HepG2 (cell line): ENCODE results near the gene ABCA2. TPM values are rescaled to one million over a fixed set of nuclear protein-coding genes. Genes with fewer than 3 reads are reported as not detected.
A peak's percentile ranks its signal among the peaks of the same experiment; 100 is the strongest.

Experiments used
- BCL6 ChIP-seq: IDR thresholded peaks from 2 replicates; pipeline ENCODE4 v1.6.1; 2016; ENCODE audit warnings: missing genetic modification reagents, missing compliant biosample characterization
- FLYWCH1 ChIP-seq: sonication (generic); formaldehyde crosslinking; IDR thresholded peaks from 2 replicates; pipeline ENCODE4 v1.8.1; 2023; ENCODE audit warnings: mild to moderate bottlenecking, missing genetic modification reagents
- HMG20B ChIP-seq: conservative IDR thresholded peaks from 2 replicates; pipeline ENCODE4 v1.6.1; 2016; ENCODE audit warnings: missing genetic modification reagents, missing compliant biosample characterization
- HNRNPLL ChIP-seq: fragments of 200-400 bp; formaldehyde crosslinking; IDR thresholded peaks from 2 replicates; pipeline ENCODE4 v1.6.1; 2017; ENCODE audit warnings: mild to moderate bottlenecking, low read depth, low read length; ENCODE audit not compliant: poor library complexity, severe bottlenecking
- HOXA3 ChIP-seq: sonication (generic); formaldehyde crosslinking; IDR thresholded peaks from 2 replicates; pipeline ENCODE4 v1.5.0; 2020; ENCODE audit warnings: missing genetic modification reagents
- HOXA9 ChIP-seq: sonication (generic); formaldehyde crosslinking; IDR thresholded peaks from 2 replicates; pipeline ENCODE4 v1.8.1; 2022; ENCODE audit warnings: missing genetic modification reagents, mild to moderate bottlenecking, moderate library complexity, borderline replicate concordance
- MEIS2 ChIP-seq: sonication (generic); formaldehyde crosslinking; IDR thresholded peaks from 2 replicates; pipeline ENCODE4 v1.9.0; 2021; ENCODE audit warnings: mild to moderate bottlenecking, missing genetic modification reagents
- PAX8 ChIP-seq: sonication (generic); formaldehyde crosslinking; IDR thresholded peaks from 2 replicates; pipeline ENCODE4 v1.8.0; 2022; ENCODE audit warnings: mild to moderate bottlenecking, missing genetic modification reagents, borderline replicate concordance
- PLRG1 ChIP-seq: fragments of 450-650 bp; conservative IDR thresholded peaks from 2 replicates; pipeline ENCODE4 v1.6.1; 2016
- RCOR2 ChIP-seq: IDR thresholded peaks from 2 replicates; pipeline ENCODE4 v1.6.1; 2016; ENCODE audit warnings: missing biosample characterization, missing genetic modification reagents
- SOX6 ChIP-seq, 2 experiments: fragments of 450-650 bp in 1 of 2; sonication (generic) in 1 of 2; formaldehyde crosslinking in 1 of 2; IDR thresholded peaks; 2 replicates each; pipeline versions ENCODE4 v1.4.0 to v1.6.1; 2017 to 2020; ENCODE audit warnings: antibody characterized with exemption in 1 of 2, mild to moderate bottlenecking in 1 of 2, missing genetic modification reagents in 1 of 2
- SRF ChIP-seq: IDR thresholded peaks from 2 replicates; pipeline ENCODE4 v1.6.1; 2011; ENCODE audit warnings: mild to moderate bottlenecking, low read depth, low read length, moderate library complexity
- TCF12 ChIP-seq, 2 experiments: fragments of 450-650 bp in 1 of 2; sonication (generic) in 1 of 2; formaldehyde crosslinking in 1 of 2; IDR thresholded peaks; 2 replicates each; pipeline versions ENCODE4 v1.6.1 to v1.8.0; 2017 to 2022; ENCODE audit warnings: antibody characterized with exemption in 1 of 2, mild to moderate bottlenecking in 1 of 2, missing genetic modification reagents in 1 of 2, moderate library complexity in 1 of 2
- ZFP36 ChIP-seq: fragments of 150-350 bp; IDR thresholded peaks from 2 replicates; pipeline ENCODE4 v1.6.1; 2018; ENCODE audit warnings: borderline replicate concordance, low read length, low read depth; ENCODE audit not compliant: partially characterized antibody
- ZNF225 ChIP-seq: sonication (generic); formaldehyde crosslinking; IDR thresholded peaks from 2 replicates; pipeline ENCODE4 v1.4.0; 2020; ENCODE audit warnings: mild to moderate bottlenecking, missing genetic modification reagents
- ZNF367 ChIP-seq: sonication (generic); formaldehyde crosslinking; IDR thresholded peaks from 2 replicates; pipeline ENCODE4 v1.4.0; 2020; ENCODE audit warnings: missing genetic modification reagents, borderline replicate concordance
- ZNF451 ChIP-seq: sonication (generic); formaldehyde crosslinking; IDR thresholded peaks from 2 replicates; pipeline ENCODE4 v1.5.0; 2020; ENCODE audit warnings: mild to moderate bottlenecking, missing genetic modification reagents
- ZNF703 ChIP-seq: sonication (generic); formaldehyde crosslinking; IDR thresholded peaks from 2 replicates; pipeline ENCODE4 v1.5.1; 2020; ENCODE audit warnings: missing genetic modification reagents, mild to moderate bottlenecking, moderate library complexity, borderline replicate concordance
- ZNF766 ChIP-seq: sonication (generic); formaldehyde crosslinking; IDR thresholded peaks from 2 replicates; pipeline ENCODE4 v1.5.0; 2020; ENCODE audit warnings: missing genetic modification reagents, borderline replicate concordance
- ZNF768 ChIP-seq: sonication (generic); formaldehyde crosslinking; IDR thresholded peaks from 2 replicates; pipeline ENCODE4 v1.4.0; 2020; ENCODE audit warnings: missing genetic modification reagents
- polyA plus RNA-seq, 8 experiments: library from polyadenylated mRNA; depleted of rRNA in 3 of 8; stranded (reverse) in 7 of 8; unstranded in 1 of 8; fragments of >200 nt; fragmentation: Illumina TruSeq in 4 of 8; extraction: Trizol in 4 of 8; gene quantifications; 2 replicates each; pipeline versions ENCODE4 v1.2.1 to v1.2.3, GENCODE V29; 2011 to 2016; ENCODE audit warnings: low read depth in 4 of 8, missing spikeins in 1 of 8, mixed read lengths in 1 of 8; ENCODE audit not compliant: insufficient read depth in 1 of 8
- total RNA-seq, 5 experiments: library from RNA; depleted of rRNA; stranded (reverse); fragments of >200 nt; fragmentation: Illumina TruSeq; extraction: Trizol; gene quantifications; 2 replicates each; pipeline ENCODE4 v1.2.3, GENCODE V29; 2016; ENCODE audit warnings: low read depth in 1 of 5
- TF ChIP-seq, protein P1 (sequence below): sonication (generic); formaldehyde crosslinking; conservative IDR thresholded peaks from 2 replicates; pipeline ENCODE4 v1.5.0; 2020; ENCODE audit warnings: missing genetic modification reagents
- TF ChIP-seq, protein P2 (sequence below): sonication (generic); formaldehyde crosslinking; IDR thresholded peaks from 2 replicates; pipeline ENCODE4 v1.4.0; 2020; ENCODE audit warnings: missing genetic modification reagents, borderline replicate concordance
- TF ChIP-seq, protein P3 (sequence below): sonication (generic); formaldehyde crosslinking; IDR thresholded peaks from 2 replicates; pipeline ENCODE4 v1.4.0; 2020; ENCODE audit warnings: mild to moderate bottlenecking, missing genetic modification reagents

The ABCA2 gene
- total and polyA plus RNA-seq, 2 of the 13 experiments (the other 11 are each of a cell fraction or from before 2014, with no cell fraction given), result 2.9 to 19.2 TPM

DNA sequence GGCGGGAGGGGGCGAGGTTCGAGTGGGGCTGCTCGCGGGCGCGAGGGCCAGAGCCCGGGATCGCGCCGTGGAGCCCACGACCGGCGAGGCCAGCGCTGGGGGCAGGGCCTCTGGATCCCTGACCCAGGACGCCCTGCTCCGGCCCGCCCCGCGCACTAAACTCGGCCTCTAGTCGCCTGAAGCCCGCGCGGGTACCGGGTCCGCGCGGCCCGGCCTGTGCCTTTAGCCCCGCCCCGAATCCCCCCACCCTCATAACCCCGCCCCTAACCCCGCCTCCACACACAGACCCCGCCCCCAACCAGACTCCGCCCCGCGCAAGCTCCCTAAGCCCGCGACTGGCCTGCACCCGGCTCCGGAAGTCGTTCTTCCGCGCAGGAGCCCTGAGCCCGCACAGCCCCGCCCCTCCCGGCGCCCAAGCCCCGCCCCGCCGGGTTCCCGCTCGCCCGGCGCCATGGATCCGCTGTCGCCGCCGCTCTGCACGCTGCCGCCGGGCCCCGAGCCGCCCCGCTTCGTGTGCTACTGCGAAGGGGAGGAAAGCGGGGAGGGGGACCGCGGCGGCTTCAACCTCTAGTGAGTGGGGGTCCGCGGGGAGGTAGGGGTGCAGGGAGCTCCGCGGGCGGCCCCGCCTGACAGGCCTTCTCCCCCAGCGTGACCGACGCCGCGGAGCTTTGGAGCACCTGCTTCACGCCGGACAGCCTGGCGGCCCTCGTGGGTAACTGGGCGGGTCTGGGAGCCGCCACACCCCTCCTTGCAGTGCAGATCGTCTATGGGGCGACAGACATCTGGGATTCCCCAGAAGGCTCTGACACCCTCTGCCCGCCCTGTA is 35.8 kb downstream of the ABCA2 start, which contains the start of gene PAXX (continued):
- TF ChIP-seq ZNF766 (0 out of 2 replicates have a peak, but pooled peaks have one; percentile 77), PLRG1 (no peak), ZNF768 (peak; percentile 24; the same call in 1 of the 2 replicates), SRF (no peak), ZNF367 (CRISPR knock-in tag) (no peak), ZNF225 (CRISPR knock-in tag) (no peak), ZNF451 (CRISPR knock-in tag) (no peak), BCL6 (CRISPR knock-in tag) (no peak), HOXA3 (CRISPR knock-in tag) (no peak), RCOR2 (no peak), SOX6 (IDR thresholded peaks at IDR 0.05) (no peak), SOX6 (CRISPR knock-in tag; IDR thresholded peaks at IDR 0.05) (no peak), FLYWCH1 (CRISPR knock-in tag) (no peak), TCF12 (IDR thresholded peaks at IDR 0.05) (no peak), TCF12 (CRISPR knock-in tag; IDR thresholded peaks at IDR 0.05) (no peak), PAX8 (CRISPR knock-in tag) (no peak), HMG20B (CRISPR knock-in tag) (no peak), MEIS2 (no peak; the same call in 1 of the 2 replicates), HNRNPLL (peak; percentile 45), HOXA9 (no peak), ZFP36 (no peak), ZNF703 (0 out of 2 replicates have a peak, but pooled peaks have one; percentile 33)
- TF ChIP-seq, protein P1, sequence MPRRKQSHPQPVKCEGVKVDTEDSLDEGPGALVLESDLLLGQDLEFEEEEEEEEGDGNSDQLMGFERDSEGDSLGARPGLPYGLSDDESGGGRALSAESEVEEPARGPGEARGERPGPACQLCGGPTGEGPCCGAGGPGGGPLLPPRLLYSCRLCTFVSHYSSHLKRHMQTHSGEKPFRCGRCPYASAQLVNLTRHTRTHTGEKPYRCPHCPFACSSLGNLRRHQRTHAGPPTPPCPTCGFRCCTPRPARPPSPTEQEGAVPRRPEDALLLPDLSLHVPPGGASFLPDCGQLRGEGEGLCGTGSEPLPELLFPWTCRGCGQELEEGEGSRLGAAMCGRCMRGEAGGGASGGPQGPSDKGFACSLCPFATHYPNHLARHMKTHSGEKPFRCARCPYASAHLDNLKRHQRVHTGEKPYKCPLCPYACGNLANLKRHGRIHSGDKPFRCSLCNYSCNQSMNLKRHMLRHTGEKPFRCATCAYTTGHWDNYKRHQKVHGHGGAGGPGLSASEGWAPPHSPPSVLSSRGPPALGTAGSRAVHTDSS (CRISPR knock-in tag), result no peak
- TF ChIP-seq, protein P2, sequence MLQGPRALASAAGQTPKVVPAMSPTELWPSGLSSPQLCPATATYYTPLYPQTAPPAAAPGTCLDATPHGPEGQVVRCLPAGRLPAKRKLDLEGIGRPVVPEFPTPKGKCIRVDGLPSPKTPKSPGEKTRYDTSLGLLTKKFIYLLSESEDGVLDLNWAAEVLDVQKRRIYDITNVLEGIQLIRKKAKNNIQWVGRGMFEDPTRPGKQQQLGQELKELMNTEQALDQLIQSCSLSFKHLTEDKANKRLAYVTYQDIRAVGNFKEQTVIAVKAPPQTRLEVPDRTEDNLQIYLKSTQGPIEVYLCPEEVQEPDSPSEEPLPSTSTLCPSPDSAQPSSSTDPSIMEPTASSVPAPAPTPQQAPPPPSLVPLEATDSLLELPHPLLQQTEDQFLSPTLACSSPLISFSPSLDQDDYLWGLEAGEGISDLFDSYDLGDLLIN (CRISPR knock-in tag), result no peak
- TF ChIP-seq, protein P3, sequence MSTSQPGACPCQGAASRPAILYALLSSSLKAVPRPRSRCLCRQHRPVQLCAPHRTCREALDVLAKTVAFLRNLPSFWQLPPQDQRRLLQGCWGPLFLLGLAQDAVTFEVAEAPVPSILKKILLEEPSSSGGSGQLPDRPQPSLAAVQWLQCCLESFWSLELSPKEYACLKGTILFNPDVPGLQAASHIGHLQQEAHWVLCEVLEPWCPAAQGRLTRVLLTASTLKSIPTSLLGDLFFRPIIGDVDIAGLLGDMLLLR (CRISPR knock-in tag), result no peak
